GM12864 (cell line): Measurements from ENCODE around the gene ABCA1.
"Not testable (repeated sequence)": the region's sequence is repeated elsewhere in the genome, so short reads cannot be mapped to it uniquely, and the experiment has no call there.

ENCODE experiments used
- DNase-seq: peaks from one replicate; pipeline ENCODE4 v3.0.0-alpha.2; 2011; ENCODE audit warnings: low read depth
- H3K4me3 ChIP-seq: 2 replicates; pipeline ENCODE4 v1.5.1; 2011; ENCODE audit warnings: mild to moderate bottlenecking, low read depth, low read length, control low read depth
- CTCF ChIP-seq: IDR thresholded peaks from 2 replicates; pipeline ENCODE4 v1.5.1; 2011; ENCODE audit warnings: low read depth, mild to moderate bottlenecking, moderate library complexity, low read length, control low read depth, inconsistent platforms; ENCODE audit errors: missing control alignments

ABCA1 gene

DNA sequence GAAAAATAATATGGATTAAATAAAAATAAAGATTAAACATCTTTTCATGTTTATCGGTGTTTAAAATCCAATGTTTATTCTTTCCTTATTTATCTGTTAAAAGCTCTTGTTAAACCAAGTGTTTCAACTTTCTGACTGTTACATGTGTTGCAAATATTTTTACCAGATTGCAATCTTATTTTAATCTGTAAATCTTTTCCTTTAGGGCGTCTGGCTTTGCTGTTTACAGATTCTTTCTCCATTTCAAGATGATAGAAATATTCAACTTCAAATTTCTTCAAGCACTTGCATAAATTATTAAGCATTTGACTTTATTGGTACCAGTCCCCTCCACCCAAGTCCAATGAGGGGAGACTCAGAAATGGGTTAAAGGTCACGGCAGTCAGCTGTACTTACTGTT is 16.9 kb upstream of the ABCA1 start:
- TF ChIP-seq CTCF: no peak
- no peak for DNase-seq
- no peak overlapping the region for H3K4me3 ChIP-seq

DNA sequence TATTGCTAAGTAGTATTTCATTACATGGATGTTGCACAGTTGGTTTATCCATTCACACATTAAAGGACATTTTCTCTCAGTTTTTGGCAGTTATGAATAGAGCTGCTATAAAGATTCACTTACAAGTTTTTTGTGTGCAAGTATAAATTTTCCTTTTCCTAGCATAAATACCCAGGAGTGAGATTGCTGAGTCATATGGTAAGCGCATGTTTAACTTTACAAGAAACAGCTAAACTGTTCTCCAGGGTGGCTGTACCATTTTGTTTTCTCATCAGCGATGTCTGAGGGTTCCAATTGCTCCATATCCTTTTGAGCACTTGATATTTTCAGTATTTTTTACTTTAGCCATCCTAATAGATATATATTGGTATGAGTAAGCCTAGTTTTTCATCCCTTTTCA is 16.4 kb upstream of the ABCA1 start:
- no peak for TF ChIP-seq CTCF
- no peak overlapping the region for H3K4me3 ChIP-seq
- DNase-seq: no peak

GRCh38 chr9:104941597-104941996 is 13.6 kb upstream of the ABCA1 start:
- no peak for DNase-seq
- TF ChIP-seq CTCF: no peak
- H3K4me3 ChIP-seq: no peak overlapping the region

- no peak overlapping the region for H3K4me3 ChIP-seq
- no peak for DNase-seq
- no peak for TF ChIP-seq CTCF
Measured at GRCh38 chr9:104936291-104936690, 8.3 kb upstream of the ABCA1 start.

GRCh38 chr9:104935501-104935810 is 7.5 kb upstream of the ABCA1 start:
- DNase-seq: not testable (repeated sequence)

DNA sequence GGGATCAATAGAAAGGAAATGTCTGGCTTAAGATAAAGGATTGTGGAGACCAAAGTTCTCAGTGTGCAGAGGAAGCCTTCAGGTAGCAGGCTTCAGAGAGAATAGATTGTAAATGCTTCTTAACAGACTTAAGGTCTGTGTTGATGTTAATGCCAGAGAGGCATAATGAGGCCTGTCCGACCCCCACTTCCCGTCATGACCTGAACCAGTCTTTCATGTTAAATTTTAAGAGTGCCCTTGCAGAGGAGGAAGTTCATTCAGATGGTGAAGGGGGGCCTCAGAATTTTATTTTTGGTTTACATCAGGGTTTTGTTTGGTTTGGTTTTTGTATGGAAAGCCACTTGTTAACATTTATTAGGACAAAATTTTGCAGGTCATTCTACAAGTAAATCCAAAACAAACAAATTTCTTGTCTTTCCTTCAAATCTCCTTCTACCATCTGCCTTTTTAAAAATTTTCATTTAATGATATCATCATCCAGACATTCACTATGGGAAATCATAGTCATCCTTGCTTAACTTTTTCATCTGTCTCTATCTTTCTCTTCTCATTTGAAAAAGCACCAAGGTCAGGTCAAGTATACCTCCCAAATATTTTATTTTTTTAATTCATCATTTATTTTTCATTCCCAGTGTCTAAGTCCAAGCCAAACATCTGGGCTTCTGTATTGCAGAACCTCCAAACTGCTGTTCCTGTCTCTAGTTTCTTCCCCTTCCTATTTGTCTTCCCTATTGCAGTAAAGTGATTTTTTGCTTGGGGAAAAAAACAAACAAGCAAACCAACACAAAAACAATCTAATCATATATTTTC is 6.9 kb upstream of the ABCA1 start:
- no peak overlapping the region for H3K4me3 ChIP-seq
- no peak for TF ChIP-seq CTCF
- DNase-seq: no peak

More at GRCh38 chr9:104935501-104935810, 7.5 kb upstream of the ABCA1 start:
- not testable (repeated sequence) for H3K4me3 ChIP-seq

- DNase-seq, H3K4me3 ChIP-seq: not testable (repeated sequence)
Measured at GRCh38 chr9:104933091-104933490, 5.1 kb upstream of the ABCA1 start.

DNA sequence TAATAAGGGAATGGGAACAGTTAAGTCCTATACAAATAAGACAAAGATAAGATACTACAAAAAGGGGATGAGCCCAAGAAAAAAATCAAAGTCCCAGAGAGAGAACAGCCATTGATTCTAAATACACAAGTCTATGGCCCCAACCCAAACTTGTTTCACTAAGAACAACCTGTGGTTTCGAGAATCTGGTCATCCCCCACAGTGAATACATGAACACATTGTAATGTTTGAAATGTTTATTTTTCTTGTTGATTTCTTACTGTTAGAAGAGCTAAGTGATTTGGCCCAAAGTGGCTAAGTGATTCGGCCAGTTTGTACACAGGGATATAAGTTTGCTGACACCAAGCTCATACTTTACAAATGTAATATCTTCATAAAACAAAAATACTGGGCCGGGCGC is 3.3 kb upstream of the ABCA1 start:
- no peak for TF ChIP-seq CTCF
- H3K4me3 ChIP-seq: no peak overlapping the region
- DNase-seq: no peak
